Stimulated activated CD4-positive, alpha-beta T cell treated with anti-CD3 and anti-CD28 coated beads, Interleukin-12 subunit alpha, Interleukin-12 subunit beta, amount 100 ng/mL, for 24 hours (primary cell): Measurements from ENCODE around the gene BSDC1.
"Not testable (repeated sequence)": the region's sequence is repeated elsewhere in the genome, so short reads cannot be mapped to it uniquely, and the experiment has no call there.

Experiments used
- DNase-seq, 2 experiments: peaks; one replicate each; pipeline ENCODE4 v3.0.0-alpha.2; 2020; ENCODE audit warnings: low read depth in 2 of 2

BSDC1 gene

GRCh38 chr1:32358435-32358834 is 35.8 kb downstream of the BSDC1 start:
- DNase-seq = no peak

- no peak for DNase-seq
Observed at GRCh38 chr1:32357614-32358013, 36.6 kb downstream of the BSDC1 start.

GRCh38 chr1:32356478-32356877 is 37.8 kb downstream of the BSDC1 start:
- no peak for DNase-seq

- DNase-seq = not testable (repeated sequence)
Observed at GRCh38 chr1:32355778-32356177, 38.5 kb downstream of the BSDC1 start.

GRCh38 chr1:32353886-32354570 is 40.2 kb downstream of the BSDC1 start:
- DNase-seq = no peak

GRCh38 chr1:32353431-32353830 is 40.8 kb downstream of the BSDC1 start:
- no peak for DNase-seq

- no peak for DNase-seq
Observed at GRCh38 chr1:32352831-32353383, 41.3 kb downstream of the BSDC1 start.

- no peak for DNase-seq
Observed at GRCh38 chr1:32352239-32352745, 41.9 kb downstream of the BSDC1 start.

GRCh38 chr1:32351399-32352238 is 42.6 kb downstream of the BSDC1 start:
- peak; percentile 82 to 88 for DNase-seq

- DNase-seq = peak in 1 of 2 experiments; percentile 54
Observed at GRCh38 chr1:32350785-32351398, 43.3 kb downstream of the BSDC1 start.

GRCh38 chr1:32349211-32349708 is 45.0 kb downstream of the BSDC1 start:
- no peak for DNase-seq

GRCh38 chr1:32346532-32347157 is 47.6 kb downstream of the BSDC1 start:
- no peak for DNase-seq

GRCh38 chr1:32345289-32345827 is 48.9 kb downstream of the BSDC1 start:
- no peak for DNase-seq

GRCh38 chr1:32342704-32343103 is 51.5 kb downstream of the BSDC1 start:
- DNase-seq = no peak

GRCh38 chr1:32341971-32342370 is 52.3 kb downstream of the BSDC1 start:
- no peak for DNase-seq

GRCh38 chr1:32341186-32341757 is 53.0 kb downstream of the BSDC1 start:
- DNase-seq = no peak

- DNase-seq = no peak
Observed at GRCh38 chr1:32339363-32339978, 54.8 kb downstream of the BSDC1 start.

- no peak for DNase-seq
Observed at GRCh38 chr1:32338637-32339145, 55.5 kb downstream of the BSDC1 start.

- DNase-seq = no peak
Observed at GRCh38 chr1:32337855-32338636, 56.2 kb downstream of the BSDC1 start.
